ENCODE measurements around the gene HCN2. TPM values are rescaled to one million over a fixed set of nuclear protein-coding genes. Genes with fewer than 3 reads are reported as not detected.
A peak's percentile ranks its signal among the peaks of the same experiment; 100 is the strongest.
"Not testable (repeated sequence)": the region's sequence is repeated elsewhere in the genome, so short reads cannot be mapped to it uniquely, and the experiment has no call there.

HCN2 gene
- total RNA-seq, 1 donor from 2014 or later: 5.5 TPM

- H3K27ac Mint-ChIP-seq (ENCODE audit: unreplicated experiment): no peak overlapping the region
- DNase-seq (ENCODE audit: low read depth) (no peak), FAIRE-seq (no peak)
- Histone ChIP-seq H3K4me2 (ENCODE audit: low read length) (no peak overlapping the region), H3K36me3 (ENCODE audit: insufficient read depth, low read length) (no peaks in the 10 kb centered on the region), H3K4me3 (ENCODE audit: insufficient read depth, low read depth, low read length) (no peak overlapping the region), H3K9me3 (ENCODE audit: insufficient read depth, low read depth, low read length) (no peaks in the 10 kb centered on the region), H3K79me2 (ENCODE audit: insufficient read depth, low read length) (peaks cover 45% of the 10 kb centered on the region), H3K27me3 (ENCODE audit: insufficient read depth, low read length) (no peaks in the 10 kb centered on the region), H2AFZ (ENCODE audit: low read depth, low read length) (no peak overlapping the region), H3K27ac (ENCODE audit: low read depth, low read length) (no peak overlapping the region), H3K4me1 (ENCODE audit: insufficient read depth, low read length) (peaks cover 25% of the 10 kb centered on the region), H3K9ac (ENCODE audit: low read length) (no peak overlapping the region), H4K20me1 (ENCODE audit: insufficient read depth, low read length) (peaks cover 5% of the 10 kb centered on the region)
- H3K9me3 Mint-ChIP-seq (ENCODE audit: unreplicated experiment): no peaks in the 10 kb centered on the region
- H3K4me3 Mint-ChIP-seq (ENCODE audit: unreplicated experiment): no peak overlapping the region
- TF ChIP-seq EZH2 (IDR thresholded peaks at IDR 0.05; ENCODE audit: insufficient read depth, low read length) (no peak), CTCF (IDR thresholded peaks at IDR 0.05; ENCODE audit: insufficient read depth, low read depth, low read length) (no peak)
- peaks cover 8% of the 10 kb centered on the region for H3K36me3 Mint-ChIP-seq (ENCODE audit: low read depth, unreplicated experiment)
- no peaks in the 10 kb centered on the region for H3K27me3 Mint-ChIP-seq (ENCODE audit: low read depth, unreplicated experiment)
- H3K4me1 Mint-ChIP-seq (ENCODE audit: low read depth, unreplicated experiment): peaks cover 11% of the 10 kb centered on the region
Observed at GRCh38 chr19:628168-628567, 38.5 kb downstream of the HCN2 start.

- H3K4me3 ChIP-seq (ENCODE audit: insufficient read depth, low read depth, low read length); H2AFZ ChIP-seq (ENCODE audit: low read depth, low read length); H3K36me3 ChIP-seq (ENCODE audit: insufficient read depth, low read length); FAIRE-seq; H3K9ac ChIP-seq (ENCODE audit: low read length); H3K36me3 Mint-ChIP-seq (ENCODE audit: low read depth, unreplicated experiment); H3K27ac Mint-ChIP-seq (ENCODE audit: unreplicated experiment); H3K27ac ChIP-seq (ENCODE audit: low read depth, low read length); H4K20me1 ChIP-seq (ENCODE audit: insufficient read depth, low read length); DNase-seq (ENCODE audit: low read depth); H3K4me2 ChIP-seq (ENCODE audit: low read length); H3K9me3 Mint-ChIP-seq (ENCODE audit: unreplicated experiment); H3K4me1 Mint-ChIP-seq (ENCODE audit: low read depth, unreplicated experiment); H3K4me3 Mint-ChIP-seq (ENCODE audit: unreplicated experiment); H3K9me3 ChIP-seq (ENCODE audit: insufficient read depth, low read depth, low read length); H3K27me3 ChIP-seq (ENCODE audit: insufficient read depth, low read length); H3K27me3 Mint-ChIP-seq (ENCODE audit: low read depth, unreplicated experiment): not testable (repeated sequence)
- H3K79me2 ChIP-seq (ENCODE audit: insufficient read depth, low read length): peaks cover 52% of the 10 kb centered on the region
- H3K4me1 ChIP-seq (ENCODE audit: insufficient read depth, low read length): peaks cover 21% of the 10 kb centered on the region
Observed at GRCh38 chr19:629515-629914, 39.8 kb downstream of the HCN2 start.

GRCh38 chr19:629961-630714 is 40.5 kb downstream of the HCN2 start:
- H3K4me3 ChIP-seq (ENCODE audit: insufficient read depth, low read depth, low read length): no peak overlapping the region
- H3K4me2 ChIP-seq (ENCODE audit: low read length): no peak overlapping the region
- Mint-ChIP-seq H3K4me3 (ENCODE audit: unreplicated experiment) (no peak overlapping the region), H3K36me3 (ENCODE audit: low read depth, unreplicated experiment) (peaks cover 5% of the 10 kb centered on the region), H3K27me3 (ENCODE audit: low read depth, unreplicated experiment) (no peaks in the 10 kb centered on the region), H3K4me1 (ENCODE audit: low read depth, unreplicated experiment) (peaks cover 3% of the 10 kb centered on the region), H3K27ac (ENCODE audit: unreplicated experiment) (peak overlapping the region; percentile 77), H3K9me3 (ENCODE audit: unreplicated experiment) (no peaks in the 10 kb centered on the region)
- no peaks in the 10 kb centered on the region for H3K36me3 ChIP-seq (ENCODE audit: insufficient read depth, low read length)
- H3K9ac ChIP-seq (ENCODE audit: low read length): no peak overlapping the region
- FAIRE-seq (no peak), DNase-seq (ENCODE audit: low read depth) (no peak)
- no peak overlapping the region for H3K27ac ChIP-seq (ENCODE audit: low read depth, low read length)
- H3K79me2 ChIP-seq (ENCODE audit: insufficient read depth, low read length): peaks cover 57% of the 10 kb centered on the region
- H3K4me1 ChIP-seq (ENCODE audit: insufficient read depth, low read length): peaks cover 17% of the 10 kb centered on the region
- no peak for TF ChIP-seq EZH2 (IDR thresholded peaks at IDR 0.05; ENCODE audit: insufficient read depth, low read length)
- TF ChIP-seq CTCF (IDR thresholded peaks at IDR 0.05; ENCODE audit: insufficient read depth, low read depth, low read length): no peak
- H3K27me3 ChIP-seq (ENCODE audit: insufficient read depth, low read length): no peaks in the 10 kb centered on the region
- H2AFZ ChIP-seq (ENCODE audit: low read depth, low read length): no peak overlapping the region
- H4K20me1 ChIP-seq (ENCODE audit: insufficient read depth, low read length): peaks cover 3% of the 10 kb centered on the region
- H3K9me3 ChIP-seq (ENCODE audit: insufficient read depth, low read depth, low read length): no peaks in the 10 kb centered on the region
